Stomach smooth muscle (tissue), 2 donors: Measurements from ENCODE around the gene EXOSC10.

Experiments
- H3K27ac ChIP-seq: one replicate; pipeline ENCODE4 v1.7.0; 2013; ENCODE audit warnings: mild to moderate bottlenecking, low read length, inconsistent platforms
- H3K27me3 ChIP-seq, 2 donors: one replicate each; pipeline ENCODE4 v1.7.0; 2013; ENCODE audit warnings: low read length in 2 of 2; ENCODE audit not compliant: insufficient read depth in 2 of 2, control insufficient read depth in 1 of 2
- H3K36me3 ChIP-seq, 2 donors: one replicate each; pipeline ENCODE4 v1.7.0; 2013; ENCODE audit warnings: low read length in 2 of 2; ENCODE audit not compliant: control insufficient read depth in 2 of 2, insufficient read depth in 2 of 2
- H3K4me1 ChIP-seq: one replicate; pipeline ENCODE4 v1.7.0; 2013; ENCODE audit warnings: low read length; ENCODE audit not compliant: control insufficient read depth, insufficient read depth
- H3K4me3 ChIP-seq, 2 donors: one replicate each; pipeline ENCODE4 v1.7.0; 2013; ENCODE audit warnings: low read length in 2 of 2
- H3K9ac ChIP-seq, 2 donors: one replicate each; pipeline ENCODE4 v1.7.0; 2013; ENCODE audit warnings: low read length in 2 of 2, mild to moderate bottlenecking in 1 of 2
- H3K9me3 ChIP-seq, 2 donors: one replicate each; pipeline ENCODE4 v1.7.0; 2013; ENCODE audit warnings: low read length in 2 of 2; ENCODE audit not compliant: control insufficient read depth in 2 of 2
- donor health status: healthy.
- donor health status: Pancreatic carcinoma.

EXOSC10 gene

DNA sequence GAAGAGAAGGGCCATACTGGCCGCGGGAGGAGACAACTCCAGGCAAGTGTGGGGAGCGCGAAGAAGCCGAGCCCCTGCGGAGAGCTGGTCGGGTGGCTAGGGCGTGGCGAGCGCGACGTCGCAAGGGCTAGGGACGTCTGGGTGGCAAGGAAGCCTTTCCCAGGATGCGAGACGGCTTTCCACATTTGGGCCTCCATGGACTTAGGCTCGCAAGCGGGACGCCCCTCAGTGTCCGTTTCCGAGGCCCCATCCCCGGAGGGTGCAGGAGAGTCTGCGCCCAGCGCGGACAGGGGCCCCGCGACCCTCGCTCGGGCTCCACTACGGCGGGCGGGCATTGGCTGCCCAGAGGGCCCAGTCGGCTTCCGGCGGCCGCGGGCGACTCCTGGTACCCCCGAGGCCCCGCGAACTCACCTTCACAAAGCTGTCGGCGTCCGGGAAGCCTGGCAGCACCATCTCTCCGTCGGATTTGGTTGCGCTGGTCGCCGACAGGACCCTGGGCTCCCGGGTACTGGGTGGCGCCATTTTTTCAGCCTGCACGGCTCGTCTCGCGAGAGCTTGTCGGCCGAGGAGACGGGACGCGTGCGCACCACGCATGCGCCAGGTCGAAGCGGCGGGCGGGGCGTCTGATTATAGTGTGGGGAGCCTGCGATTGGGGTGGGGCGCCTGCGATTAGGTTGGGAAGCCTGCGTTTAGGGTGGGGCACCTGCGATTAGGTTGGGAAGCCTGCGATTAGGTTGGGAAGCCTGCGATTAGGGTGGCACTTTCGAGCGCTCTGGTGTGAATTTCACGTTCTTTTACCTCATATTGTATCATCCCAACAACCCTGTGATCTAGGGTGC lies at the start of gene EXOSC10:
TSS of gene EXOSC10 (minus strand) at position 560 of the 839 bp plus-strand sequence. CDS start at position 522, 38 bp downstream.
- H3K36me3 ChIP-seq: peaks cover 6 to 8% of the 10 kb centered on the region in 2 donors
- H3K4me1 ChIP-seq: peaks cover 2% of the 10 kb centered on the region
- H3K27ac ChIP-seq: peak within 1 kb of the TSS; percentile 66
- H3K9ac ChIP-seq: peak within 1 kb of the TSS; percentile 92 to 93
- H3K27me3 ChIP-seq: no peaks in the 10 kb centered on the region
- peak within 1 kb of the TSS; percentile 94 to 98 for H3K4me3 ChIP-seq
- H3K9me3 ChIP-seq: no peaks in the 10 kb centered on the region

DNA sequence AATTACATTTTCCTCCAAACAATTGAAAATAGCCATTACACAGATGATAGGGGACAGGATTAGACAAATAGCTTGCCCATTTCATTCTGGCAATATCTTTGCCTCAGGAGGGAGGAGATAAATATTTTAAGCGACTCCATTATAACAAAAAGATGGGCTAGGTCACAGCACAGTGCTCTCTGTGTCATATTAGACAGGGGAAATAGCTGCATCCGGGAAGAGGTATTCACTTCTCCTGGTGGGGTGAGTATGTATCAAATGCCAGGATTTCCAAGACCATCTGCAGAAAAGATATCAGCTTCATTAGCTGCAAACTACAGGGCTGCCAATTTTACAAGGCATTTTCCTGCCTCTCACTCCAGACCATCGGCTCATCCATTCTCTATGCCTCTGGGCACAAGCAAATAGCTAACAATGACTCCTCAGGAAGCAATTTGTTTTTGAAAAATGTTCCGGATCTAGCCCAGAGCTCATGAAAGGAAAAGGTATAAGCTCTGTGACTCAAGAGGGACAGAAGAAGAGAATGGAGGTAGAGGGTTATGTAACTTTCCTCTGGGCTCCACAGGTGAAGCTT lies 47.6 kb upstream of the EXOSC10 start:
- Histone ChIP-seq H3K27ac (no peak overlapping the region), H3K4me3 (no peak overlapping the region), H3K4me1 (peaks cover 2% of the 10 kb centered on the region), H3K36me3 (peaks cover 34 to 52% of the 10 kb centered on the region in 2 donors), H3K27me3 (no peaks in the 10 kb centered on the region), H3K9me3 (no peaks in the 10 kb centered on the region), H3K9ac (no peak overlapping the region)

DNA sequence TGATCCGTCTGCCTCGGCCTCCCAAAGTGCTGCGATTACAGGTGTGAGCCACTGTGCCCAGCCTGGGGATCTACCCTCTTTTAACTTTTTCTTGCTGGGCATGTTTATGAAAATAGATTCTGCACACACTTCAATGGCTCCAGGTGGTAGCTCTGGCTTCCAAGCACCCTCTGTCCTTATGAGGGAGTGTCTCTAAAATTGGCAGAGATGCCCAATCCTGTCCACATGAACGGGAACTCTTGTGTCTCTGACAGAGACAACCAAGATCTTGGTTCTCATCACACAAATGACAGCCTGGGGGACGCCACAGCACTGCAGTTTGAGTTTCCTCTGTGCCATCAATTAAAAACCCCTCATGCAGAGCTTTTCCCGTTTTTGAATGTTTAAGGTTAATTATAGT lies 46.1 kb upstream of the EXOSC10 start:
- Histone ChIP-seq H3K27me3 (no peaks in the 10 kb centered on the region), H3K4me3 (no peak overlapping the region), H3K9me3 (no peaks in the 10 kb centered on the region), H3K36me3 (peaks cover 34 to 49% of the 10 kb centered on the region in 2 donors), H3K9ac (no peak overlapping the region), H3K4me1 (peaks cover under 1% of the 10 kb centered on the region), H3K27ac (no peak overlapping the region)

DNA sequence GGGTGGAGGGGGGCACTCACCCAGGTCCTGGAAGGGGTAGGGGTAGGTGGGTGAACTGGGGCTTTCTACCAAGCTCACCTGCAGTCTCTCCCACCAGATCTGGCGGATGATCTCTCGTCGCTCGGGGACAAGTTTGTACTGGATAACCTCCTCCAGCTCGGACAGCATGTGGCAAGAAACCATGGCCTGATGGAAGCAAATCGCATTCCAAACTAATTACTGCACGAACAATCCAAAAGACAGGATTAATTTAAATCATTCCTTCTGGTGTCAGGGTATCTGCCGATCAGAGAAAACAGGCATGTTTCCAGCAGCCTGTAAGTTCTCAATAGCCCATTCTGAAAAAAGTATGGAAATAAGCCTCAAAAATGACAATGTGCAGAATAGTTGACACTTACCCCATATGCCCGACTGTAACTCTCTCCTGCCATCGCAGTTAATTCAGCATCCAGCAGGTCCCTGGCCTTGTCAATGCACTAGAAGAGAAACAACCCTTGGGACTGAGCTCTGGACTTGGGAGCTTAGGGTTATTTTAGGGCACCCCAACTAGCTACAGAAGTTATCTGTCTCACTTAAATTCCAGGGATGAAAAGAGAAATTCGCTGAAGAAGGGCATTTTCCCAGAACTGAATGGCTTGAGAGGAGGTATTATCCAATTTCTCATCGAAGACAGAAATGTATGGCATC lies 45.0 kb upstream of the EXOSC10 start:
- Histone ChIP-seq H3K4me3 (no peak overlapping the region), H3K27ac (no peak overlapping the region), H3K36me3 (peaks cover 34 to 51% of the 10 kb centered on the region in 2 donors), H3K4me1 (no peaks in the 10 kb centered on the region), H3K27me3 (no peaks in the 10 kb centered on the region), H3K9ac (no peak overlapping the region), H3K9me3 (no peaks in the 10 kb centered on the region)

DNA sequence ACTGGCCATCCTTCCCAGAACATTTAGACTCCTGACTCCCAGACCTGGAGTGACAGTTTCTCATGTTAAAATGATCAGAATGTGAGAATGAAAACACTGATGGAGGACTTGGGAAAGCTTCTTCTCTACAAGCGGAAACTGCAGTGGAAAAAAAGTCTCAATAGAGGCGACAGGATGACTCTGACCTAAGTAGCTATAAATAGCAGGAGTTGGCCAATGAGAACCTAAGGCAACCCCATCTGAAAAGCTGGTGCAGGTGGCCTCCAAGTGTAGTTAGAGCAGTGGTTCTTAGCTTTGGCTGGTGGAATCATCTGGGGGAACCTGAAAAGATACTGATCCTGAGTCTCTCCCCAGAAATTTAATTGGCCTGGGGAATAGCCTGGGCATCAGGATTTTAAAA lies 44.2 kb upstream of the EXOSC10 start:
- Histone ChIP-seq H3K9me3 (no peaks in the 10 kb centered on the region), H3K9ac (no peak overlapping the region), H3K27me3 (no peaks in the 10 kb centered on the region), H3K27ac (no peak overlapping the region), H3K36me3 (peaks cover 34 to 51% of the 10 kb centered on the region in 2 donors), H3K4me3 (no peak overlapping the region), H3K4me1 (no peaks in the 10 kb centered on the region)

DNA sequence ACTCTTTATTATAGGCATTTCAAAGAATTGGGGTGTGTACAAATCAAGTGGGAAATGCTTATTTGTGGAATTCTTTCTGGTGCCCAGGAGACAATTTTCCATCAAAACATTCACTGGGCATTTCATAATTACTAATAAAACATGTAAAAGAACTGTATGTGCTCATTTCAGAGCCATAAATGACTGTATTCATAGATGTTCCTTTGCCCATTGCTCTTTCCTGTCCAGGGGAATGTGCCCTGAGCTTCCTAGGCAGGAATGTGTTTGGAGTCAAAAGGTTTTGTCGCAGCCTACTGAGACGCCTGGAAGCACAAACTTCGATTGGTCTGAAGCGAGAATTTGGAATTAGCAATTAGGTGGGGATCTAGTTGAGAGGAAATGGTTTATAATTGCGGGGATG lies 43.7 kb upstream of the EXOSC10 start:
- H3K9ac ChIP-seq: no peak overlapping the region
- no peaks in the 10 kb centered on the region for H3K9me3 ChIP-seq
- no peak overlapping the region for H3K4me3 ChIP-seq
- no peaks in the 10 kb centered on the region for H3K27me3 ChIP-seq
- no peak overlapping the region for H3K27ac ChIP-seq
- H3K36me3 ChIP-seq: peaks cover 34 to 55% of the 10 kb centered on the region in 2 donors
- H3K4me1 ChIP-seq: no peaks in the 10 kb centered on the region

DNA sequence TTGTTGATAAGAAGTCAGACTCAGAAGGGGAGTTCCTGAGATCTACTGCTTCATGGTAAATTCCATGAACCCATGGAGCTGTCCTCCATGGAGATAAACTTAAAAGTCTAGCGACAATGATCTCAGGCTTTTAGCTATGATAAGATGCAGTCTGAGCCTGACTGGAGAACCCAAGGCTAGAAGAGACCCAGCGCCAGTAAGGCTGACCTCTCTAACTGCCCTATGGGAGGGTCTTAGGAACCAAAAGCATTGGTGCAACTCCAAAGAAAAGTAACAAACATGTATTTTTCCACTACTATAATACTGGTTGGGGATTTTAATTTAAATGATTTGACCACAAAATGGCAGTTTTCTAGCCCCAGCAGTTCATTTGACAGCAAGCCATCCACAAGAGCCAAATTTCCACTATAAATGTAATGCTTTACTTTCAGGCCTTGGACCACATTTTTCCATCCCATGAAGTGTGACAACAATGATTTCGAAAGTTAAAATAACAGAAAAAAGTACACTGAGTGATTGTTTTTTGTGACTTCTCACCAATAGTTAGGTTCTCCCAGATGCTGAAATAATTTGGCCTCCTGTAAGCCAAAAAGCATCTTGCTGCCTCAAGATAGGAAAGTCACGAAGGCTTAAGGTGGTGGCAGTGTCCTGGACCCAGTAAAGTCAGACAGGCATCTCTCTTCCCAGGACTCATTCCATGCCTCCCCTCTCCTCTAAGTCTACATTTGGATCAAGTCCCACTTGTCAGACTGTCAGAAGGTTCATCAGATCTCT lies 43.1 kb upstream of the EXOSC10 start:
- Histone ChIP-seq H3K27ac (no peak overlapping the region), H3K27me3 (no peaks in the 10 kb centered on the region), H3K4me1 (no peaks in the 10 kb centered on the region), H3K9ac (no peak overlapping the region), H3K36me3 (peaks cover 35 to 59% of the 10 kb centered on the region in 2 donors), H3K9me3 (no peaks in the 10 kb centered on the region), H3K4me3 (no peak overlapping the region)

DNA sequence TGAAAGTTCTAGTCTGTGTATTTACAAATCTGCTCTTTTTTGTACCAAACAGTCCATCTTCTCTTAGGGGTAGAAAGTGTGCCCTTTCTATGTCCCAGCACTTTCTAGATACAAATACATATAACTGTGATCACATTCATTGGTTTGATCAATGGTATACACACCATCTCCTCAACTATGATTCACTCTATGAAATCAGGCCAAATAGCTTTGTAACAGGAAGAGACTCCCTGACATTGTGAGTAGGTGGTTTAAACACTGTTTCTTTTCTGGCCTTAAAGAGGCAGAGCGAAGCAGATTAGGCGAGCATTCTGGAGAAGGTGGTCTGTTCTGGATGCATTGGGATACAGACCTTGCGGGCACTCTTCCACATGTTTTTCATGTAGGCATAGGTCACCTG lies 39.3 kb upstream of the EXOSC10 start:
- Histone ChIP-seq H3K27ac (no peak overlapping the region), H3K36me3 (peaks cover 18 to 42% of the 10 kb centered on the region in 2 donors)

DNA sequence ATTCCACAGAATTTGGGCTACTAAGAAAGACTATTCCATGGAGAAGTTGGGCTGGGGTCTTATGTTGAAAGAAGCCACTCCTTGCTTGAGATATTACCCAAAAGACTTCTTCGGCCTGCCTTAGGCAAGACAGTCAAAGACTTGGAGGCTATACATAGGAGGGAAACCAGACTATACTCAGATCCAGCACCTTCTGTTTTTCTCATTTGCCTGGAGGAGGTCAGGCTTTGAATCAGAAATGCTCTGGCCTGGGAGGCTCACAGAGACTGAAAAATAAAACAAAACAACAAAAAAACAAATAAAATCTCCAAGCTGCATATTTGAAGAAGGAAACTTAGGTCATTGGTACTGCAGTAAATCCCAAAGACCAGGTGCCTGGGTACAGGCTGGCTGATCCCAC lies 38.4 kb upstream of the EXOSC10 start:
- Histone ChIP-seq H3K27ac (no peak overlapping the region), H3K4me3 (no peak overlapping the region), H3K9ac (no peak overlapping the region), H3K9me3 (no peaks in the 10 kb centered on the region), H3K27me3 (no peaks in the 10 kb centered on the region), H3K36me3 (peaks cover 16 to 39% of the 10 kb centered on the region in 2 donors), H3K4me1 (no peaks in the 10 kb centered on the region)

More for the DNA sequence above, 39.3 kb upstream of the EXOSC10 start:
- no peaks in the 10 kb centered on the region for H3K27me3 ChIP-seq
- H3K9ac ChIP-seq: no peak overlapping the region
- no peaks in the 10 kb centered on the region for H3K9me3 ChIP-seq
- H3K4me1 ChIP-seq: no peaks in the 10 kb centered on the region
- H3K4me3 ChIP-seq: no peak overlapping the region

DNA sequence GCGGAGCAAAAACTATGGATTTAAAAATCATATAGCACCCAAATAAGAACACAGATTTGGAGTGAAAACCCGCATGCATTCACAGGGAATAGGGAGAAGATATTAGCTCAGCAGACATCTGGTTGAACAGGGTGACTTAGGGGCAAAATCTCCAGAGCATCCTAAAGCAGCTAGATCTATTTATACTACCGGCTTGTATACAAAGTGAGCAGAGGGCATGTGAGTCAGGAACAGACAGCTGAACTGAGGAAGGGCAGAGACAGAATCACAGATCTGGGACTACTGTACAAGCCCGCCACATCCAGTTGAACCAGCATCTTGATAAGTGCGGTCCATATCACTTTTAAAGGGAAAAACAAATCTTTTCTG lies 35.2 kb upstream of the EXOSC10 start:
- H3K4me1 ChIP-seq: no peaks in the 10 kb centered on the region
- no peak overlapping the region for H3K27ac ChIP-seq
- no peak overlapping the region for H3K9ac ChIP-seq
- H3K4me3 ChIP-seq: no peak overlapping the region
- no peaks in the 10 kb centered on the region for H3K9me3 ChIP-seq
- peaks cover 39 to 53% of the 10 kb centered on the region in 2 donors for H3K36me3 ChIP-seq
- no peaks in the 10 kb centered on the region for H3K27me3 ChIP-seq
